HCT116 (cell line): ENCODE results near the gene LIMD2. TPM values are rescaled to one million over a fixed set of nuclear protein-coding genes. Genes with fewer than 3 reads are reported as not detected.
A peak's percentile ranks its signal among the peaks of the same experiment; 100 is the strongest.

Experiments used
- ATAC-seq: fragments of 200-7000 bp; cut with Tn5 transposase; 2 replicates; pipeline ENCODE4 v1.9.1; 2020; ENCODE audit warnings: mild to moderate bottlenecking, moderate library complexity
- BruUV-seq: library from RNA; stranded (reverse); fragments of 400-500 nt; replicated peaks from 2 replicates; lab custom pipeline; 2021; lab: Mats Ljungman, UMichigan
- CTCF ChIA-PET: fragments of 300-600 bp; sonication (Branson Sonifier 250); formaldehyde crosslinking; loops from one replicate; lab custom pipeline; 2021; ENCODE audit warnings: antibody characterized with exemption; lab: Charles Lee
- POLR2A ChIA-PET: fragments of 300-600, 350-600 bp; sonication (Branson Sonifier 250); formaldehyde crosslinking; loops from one replicate; lab custom pipeline; 2021; ENCODE audit warnings: antibody characterized with exemption; lab: Charles Lee
- RAD21 ChIA-PET, 2 experiments: fragments of 300-600 bp; sonication (Branson Sonifier 250); formaldehyde crosslinking; loops; one replicate each; lab custom pipeline; 2023; ENCODE audit warnings: low total read pairs in 2 of 2; ENCODE audit not compliant: uncharacterized antibody in 2 of 2, unreplicated experiment in 2 of 2, low non-redundant PET in 1 of 2; lab: Charles Lee
- DNase-seq: peaks from one replicate; pipeline ENCODE4 v3.0.0-alpha.2; 2010; ENCODE audit warnings: low read depth, low spot score
- H2AFZ ChIP-seq: fragments of 200-600 bp; shearing (Covaris generic), sonication (generic); 2 replicates; pipeline ENCODE4 v1.6.1; 2017; ENCODE audit warnings: low read depth, mixed run types, mixed read lengths, antibody characterized with exemption, low read length; ENCODE audit not compliant: poor library complexity, severe bottlenecking
- H3K27ac ChIP-seq: 2 replicates; pipeline ENCODE4 v1.5.1; 2012; ENCODE audit warnings: low read depth, low read length
- H3K27me3 ChIP-seq: fragments of 200-600 bp; sonication (generic); 2 replicates; pipeline ENCODE4 v1.6.1; 2016; ENCODE audit warnings: mixed run types, low read length, mixed read lengths; ENCODE audit not compliant: insufficient read depth
- H3K36me3 ChIP-seq, 2 experiments: fragments of 200-500 bp in 1 of 2; fragments of 200-600 bp in 1 of 2; sonication (Bioruptor generic) in 1 of 2; sonication (generic) in 1 of 2; 2 replicates each; pipeline versions ENCODE4 v1.5.1 to v1.6.1; 2014 to 2016; ENCODE audit warnings: low read length in 2 of 2, inconsistent platforms in 1 of 2, mixed read lengths in 1 of 2, mixed run types in 1 of 2; ENCODE audit not compliant: insufficient read depth in 2 of 2, control insufficient read depth in 1 of 2
- H3K4me1 ChIP-seq, 2 experiments: fragments of 200-600 bp in 1 of 2; sonication (generic) in 1 of 2; 2 replicates each; pipeline versions ENCODE4 v1.5.1 to v1.6.1; 2012 to 2017; ENCODE audit warnings: low read length in 2 of 2, inconsistent platforms in 1 of 2, mild to moderate bottlenecking in 1 of 2, mixed read lengths in 1 of 2, mixed run types in 1 of 2, moderate library complexity in 1 of 2; ENCODE audit not compliant: insufficient read depth in 2 of 2, control insufficient read depth in 1 of 2
- H3K4me2 ChIP-seq: fragments of 200-600 bp; sonication (generic); 2 replicates; pipeline ENCODE4 v1.6.1; 2017; ENCODE audit warnings: mixed run types, low read length, mixed read lengths
- H3K4me3 ChIP-seq, 2 experiments: fragments of 200-600 bp in 1 of 2; sonication (generic) in 1 of 2; replicated peaks in 1 of 2; 2 replicates each; pipeline ENCODE4 v1.5.1; 2011 to 2016; ENCODE audit warnings: low read length in 2 of 2, control low read depth in 1 of 2, low read depth in 1 of 2, mild to moderate bottlenecking in 1 of 2, mixed read lengths in 1 of 2, mixed run types in 1 of 2
- H3K79me2 ChIP-seq: fragments of 200-600 bp; sonication (generic); 2 replicates; pipeline ENCODE4 v1.6.1; 2017; ENCODE audit warnings: mild to moderate bottlenecking, mixed run types, low read length, moderate library complexity, mixed read lengths; ENCODE audit not compliant: insufficient read depth
- H3K9ac ChIP-seq: fragments of 200-600 bp; sonication (generic); 2 replicates; pipeline ENCODE4 v1.6.1; 2016; ENCODE audit warnings: low read length, mixed read lengths
- H3K9me2 ChIP-seq: fragments of 200-600 bp; sonication (generic), shearing (Covaris generic); 2 replicates; pipeline ENCODE4 v1.6.1; 2017; ENCODE audit warnings: mixed run types, mild to moderate bottlenecking, moderate library complexity; ENCODE audit not compliant: insufficient read depth
- H3K9me3 ChIP-seq, 2 experiments: fragments of 200-500 bp in 1 of 2; fragments of 200-600 bp in 1 of 2; sonication (Bioruptor generic) in 1 of 2; sonication (generic) in 1 of 2; 2 replicates each; pipeline ENCODE4 v1.6.1; 2014 to 2017; ENCODE audit warnings: low read length in 2 of 2, mixed read lengths in 2 of 2, inconsistent platforms in 1 of 2, low read depth in 1 of 2, mild to moderate bottlenecking in 1 of 2, mixed run types in 1 of 2, moderate library complexity in 1 of 2; ENCODE audit not compliant: control insufficient read depth in 1 of 2, insufficient read depth in 1 of 2
- H4K20me1 ChIP-seq: fragments of 200-600 bp; sonication (generic), shearing (Covaris generic); 2 replicates; pipeline ENCODE4 v1.6.1; 2017; ENCODE audit warnings: mixed run types, mild to moderate bottlenecking, moderate library complexity; ENCODE audit not compliant: insufficient read depth
- ATF3 ChIP-seq: IDR thresholded peaks from 2 replicates; pipeline ENCODE4 v1.6.1; 2012
- CBX3 ChIP-seq: IDR thresholded peaks from 2 replicates; pipeline ENCODE4 v1.6.1; 2012; ENCODE audit warnings: low read depth
- EZH2 ChIP-seq: fragments of 200-600 bp; sonication (generic); IDR thresholded peaks from 2 replicates; pipeline ENCODE4 v1.6.1; 2017; ENCODE audit warnings: antibody characterized with exemption, mixed run types
- EZH2phosphoT487 ChIP-seq: fragments of 200-600 bp; IDR thresholded peaks from 2 replicates; pipeline ENCODE4 v1.6.1; 2018; ENCODE audit warnings: antibody characterized with exemption, borderline replicate concordance
- FOSL1 ChIP-seq: IDR thresholded peaks from 2 replicates; pipeline ENCODE4 v1.6.1; 2012; ENCODE audit warnings: low read depth
- POLR2AphosphoS5 ChIP-seq: IDR thresholded peaks from 2 replicates; pipeline ENCODE4 v1.6.1; 2011; ENCODE audit warnings: mild to moderate bottlenecking, low read depth, low read length, moderate library complexity
- RAD21 ChIP-seq: IDR thresholded peaks from 2 replicates; pipeline ENCODE4 v1.6.1; 2012; ENCODE audit warnings: low read depth, mild to moderate bottlenecking
- SRF ChIP-seq: IDR thresholded peaks from 2 replicates; pipeline ENCODE4 v1.6.1; 2012; ENCODE audit warnings: low read depth
- YY1 ChIP-seq: IDR thresholded peaks from 2 replicates; pipeline ENCODE4 v1.6.1; 2011; ENCODE audit warnings: low read length, low read depth, moderate library complexity, mild to moderate bottlenecking; ENCODE audit not compliant: insufficient replicate concordance; ENCODE audit errors: extremely low read depth
- ZBTB33 ChIP-seq: IDR thresholded peaks from 2 replicates; pipeline ENCODE4 v1.6.1; 2011; ENCODE audit warnings: mild to moderate bottlenecking, low read length, moderate library complexity; ENCODE audit not compliant: insufficient replicate concordance; ENCODE audit errors: extremely low read depth
- ZFX ChIP-seq: fragments of 450-650 bp; IDR thresholded peaks from 2 replicates; pipeline ENCODE4 v1.6.1; 2017
- ZNF274 ChIP-seq: fragments of 200-500 bp; sonication (Bioruptor generic); IDR thresholded peaks from 2 replicates; pipeline ENCODE4 v1.6.1; 2014; ENCODE audit warnings: mild to moderate bottlenecking, low read depth, low read length, inconsistent platforms
- intact Hi-C: fragments of 100-400 bp; cut with micrococcal nuclease; formaldehyde crosslinking; loops from 2 replicates; pipeline ENCODE4 v1.10.0; 2022
- total RNA-seq: library from RNA; stranded (reverse); gene quantifications from one replicate; pipeline ENCODE4 v1.2.1, GENCODE V29; 2021; ENCODE audit not compliant: unreplicated experiment
- TF ChIP-seq, protein P1 (sequence below): IDR thresholded peaks from 2 replicates; pipeline ENCODE4 v1.6.1; 2012; ENCODE audit warnings: low read depth
- TF ChIP-seq, protein P2 (sequence below), 3 experiments: fragments of 200-600 bp in 1 of 3; sonication (generic) in 1 of 3; IDR thresholded peaks in 2 of 3; conservative IDR thresholded peaks in 1 of 3; 2 replicates each; pipeline ENCODE4 v1.5.1; 2012 to 2017; ENCODE audit warnings: low read depth in 2 of 3, low read length in 2 of 3, antibody characterized with exemption in 1 of 3, borderline replicate concordance in 1 of 3, control low read depth in 1 of 3, mild to moderate bottlenecking in 1 of 3, mixed read lengths in 1 of 3, mixed run types in 1 of 3, moderate library complexity in 1 of 3; ENCODE audit not compliant: insufficient read depth in 1 of 3

The LIMD2 gene
- total RNA-seq, 1 experiment from 2014 or later: 8.4 TPM

- ATAC-seq: peak; percentile 31; the same call in 1 of the 2 replicates
- peaks cover 3 to 5% of the 10 kb centered on the region in 2 experiments; a peak in 2 of 4 replicates for H3K36me3 ChIP-seq
Measured at GRCh38 chr17:63692195-63692816, 7.6 kb downstream of the LIMD2 start.

More at GRCh38 chr17:63692195-63692816, 7.6 kb downstream of the LIMD2 start:
- Histone ChIP-seq H3K9me3 (no peaks in the 10 kb centered on the region), H4K20me1 (no peaks in the 10 kb centered on the region), H3K9ac (no peak overlapping the region), H3K79me2 (no peaks in the 10 kb centered on the region), H3K4me3 (no peak overlapping the region), H3K9me2 (no peaks in the 10 kb centered on the region), H2AFZ (no peak overlapping the region), H3K27ac (no peak overlapping the region), H3K4me1 (peaks cover 0 to 3% of the 10 kb centered on the region in 2 experiments; a peak in 1 of 4 replicates), H3K4me2 (no peak overlapping the region), H3K27me3 (no peaks in the 10 kb centered on the region)
- DNase-seq: no peak
- no TSS peak for BruUV-seq
- ChIA-PET RAD21 (no interaction called here), POLR2A (interaction anchor here (0.5 kb wide), 1 partner anchor 151 kb away, joined by 5 read pairs; no protein-coding TSS in a partner anchor), CTCF (interaction anchor here (0.8 kb wide), 1 partner anchor 9 kb away, joined by 3 read pairs; no protein-coding TSS in a partner anchor)
- no peak for TF ChIP-seq EZH2phosphoT487
- TF ChIP-seq RAD21: peak; percentile 32
- TF ChIP-seq ZBTB33: no peak
- no peak for TF ChIP-seq YY1
- no peak for TF ChIP-seq SRF
- TF ChIP-seq FOSL1: no peak
- TF ChIP-seq POLR2AphosphoS5: no peak
- no peak for TF ChIP-seq ZNF274
- no peak for TF ChIP-seq CBX3
- no peak for TF ChIP-seq ATF3
- TF ChIP-seq, protein P1, sequence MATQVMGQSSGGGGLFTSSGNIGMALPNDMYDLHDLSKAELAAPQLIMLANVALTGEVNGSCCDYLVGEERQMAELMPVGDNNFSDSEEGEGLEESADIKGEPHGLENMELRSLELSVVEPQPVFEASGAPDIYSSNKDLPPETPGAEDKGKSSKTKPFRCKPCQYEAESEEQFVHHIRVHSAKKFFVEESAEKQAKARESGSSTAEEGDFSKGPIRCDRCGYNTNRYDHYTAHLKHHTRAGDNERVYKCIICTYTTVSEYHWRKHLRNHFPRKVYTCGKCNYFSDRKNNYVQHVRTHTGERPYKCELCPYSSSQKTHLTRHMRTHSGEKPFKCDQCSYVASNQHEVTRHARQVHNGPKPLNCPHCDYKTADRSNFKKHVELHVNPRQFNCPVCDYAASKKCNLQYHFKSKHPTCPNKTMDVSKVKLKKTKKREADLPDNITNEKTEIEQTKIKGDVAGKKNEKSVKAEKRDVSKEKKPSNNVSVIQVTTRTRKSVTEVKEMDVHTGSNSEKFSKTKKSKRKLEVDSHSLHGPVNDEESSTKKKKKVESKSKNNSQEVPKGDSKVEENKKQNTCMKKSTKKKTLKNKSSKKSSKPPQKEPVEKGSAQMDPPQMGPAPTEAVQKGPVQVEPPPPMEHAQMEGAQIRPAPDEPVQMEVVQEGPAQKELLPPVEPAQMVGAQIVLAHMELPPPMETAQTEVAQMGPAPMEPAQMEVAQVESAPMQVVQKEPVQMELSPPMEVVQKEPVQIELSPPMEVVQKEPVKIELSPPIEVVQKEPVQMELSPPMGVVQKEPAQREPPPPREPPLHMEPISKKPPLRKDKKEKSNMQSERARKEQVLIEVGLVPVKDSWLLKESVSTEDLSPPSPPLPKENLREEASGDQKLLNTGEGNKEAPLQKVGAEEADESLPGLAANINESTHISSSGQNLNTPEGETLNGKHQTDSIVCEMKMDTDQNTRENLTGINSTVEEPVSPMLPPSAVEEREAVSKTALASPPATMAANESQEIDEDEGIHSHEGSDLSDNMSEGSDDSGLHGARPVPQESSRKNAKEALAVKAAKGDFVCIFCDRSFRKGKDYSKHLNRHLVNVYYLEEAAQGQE: no peak
- TF ChIP-seq, protein P2, sequence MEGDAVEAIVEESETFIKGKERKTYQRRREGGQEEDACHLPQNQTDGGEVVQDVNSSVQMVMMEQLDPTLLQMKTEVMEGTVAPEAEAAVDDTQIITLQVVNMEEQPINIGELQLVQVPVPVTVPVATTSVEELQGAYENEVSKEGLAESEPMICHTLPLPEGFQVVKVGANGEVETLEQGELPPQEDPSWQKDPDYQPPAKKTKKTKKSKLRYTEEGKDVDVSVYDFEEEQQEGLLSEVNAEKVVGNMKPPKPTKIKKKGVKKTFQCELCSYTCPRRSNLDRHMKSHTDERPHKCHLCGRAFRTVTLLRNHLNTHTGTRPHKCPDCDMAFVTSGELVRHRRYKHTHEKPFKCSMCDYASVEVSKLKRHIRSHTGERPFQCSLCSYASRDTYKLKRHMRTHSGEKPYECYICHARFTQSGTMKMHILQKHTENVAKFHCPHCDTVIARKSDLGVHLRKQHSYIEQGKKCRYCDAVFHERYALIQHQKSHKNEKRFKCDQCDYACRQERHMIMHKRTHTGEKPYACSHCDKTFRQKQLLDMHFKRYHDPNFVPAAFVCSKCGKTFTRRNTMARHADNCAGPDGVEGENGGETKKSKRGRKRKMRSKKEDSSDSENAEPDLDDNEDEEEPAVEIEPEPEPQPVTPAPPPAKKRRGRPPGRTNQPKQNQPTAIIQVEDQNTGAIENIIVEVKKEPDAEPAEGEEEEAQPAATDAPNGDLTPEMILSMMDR (IDR thresholded peaks at IDR 0.05 in 2 of 3, conservative IDR thresholded peaks at IDR 0.05 in 1 of 3; ENCODE audit: borderline replicate concordance in 1 of 3, insufficient read depth in 1 of 3, low read depth in 2 of 3, low read length in 2 of 3): peak in 1 of 3 experiments; percentile 14; a peak in 1 of 6 replicates
- TF ChIP-seq ZFX: no peak
- TF ChIP-seq EZH2: no peak
- intact Hi-C loops: no loop called here
